Caco-2 (cell line): ENCODE results near the gene GTPBP3. TPM values are rescaled to one million over a fixed set of nuclear protein-coding genes. Genes with fewer than 3 reads are reported as not detected.

Experiments
- BruUV-seq: library from RNA; stranded (reverse); fragments of 400-500 nt; replicated peaks from 2 replicates; lab custom pipeline; 2021; lab: Mats Ljungman, UMichigan
- CTCF ChIA-PET: fragments of 300-600 bp; sonication (Branson Sonifier 250); formaldehyde crosslinking; loops from one replicate; lab custom pipeline; 2022; ENCODE audit warnings: antibody characterized with exemption; lab: Charles Lee
- POLR2A ChIA-PET: fragments of 300-600 bp; sonication (Branson Sonifier 250); formaldehyde crosslinking; loops from one replicate; lab custom pipeline; 2022; ENCODE audit warnings: antibody characterized with exemption; lab: Charles Lee
- DNase-seq, 2 experiments: peaks; one replicate each; pipeline versions ENCODE4 v3.0.0 to v3.0.0-alpha.2; 2020 to 2022
- H3K27me3 ChIP-seq: replicated peaks from 2 replicates; pipeline ENCODE4 v1.6.0; 2011; ENCODE audit warnings: low read length; ENCODE audit not compliant: control insufficient read depth, insufficient read depth
- H3K36me3 ChIP-seq: 2 replicates; pipeline ENCODE4 v1.5.1; 2011; ENCODE audit warnings: low read length; ENCODE audit not compliant: control insufficient read depth, insufficient read depth
- H3K4me1 ChIP-seq: fragments of 250-450 bp; sonication (Bioruptor Pico); 2 replicates; pipeline ENCODE4 v1.5.1; 2020; ENCODE audit warnings: mild to moderate bottlenecking
- H3K4me3 ChIP-seq: 2 replicates; pipeline ENCODE4 v1.5.1; 2011; ENCODE audit warnings: low read depth, mild to moderate bottlenecking, control low read depth, low read length
- H3K9me3 ChIP-seq: fragments of 250-450 bp; sonication (Bioruptor Pico); 2 replicates; pipeline ENCODE4 v1.5.1; 2020; ENCODE audit warnings: mild to moderate bottlenecking, moderate library complexity
- H3K27ac Mint-ChIP-seq: one replicate; pipeline ENCODE4 v1.8.0; 2022; ENCODE audit warnings: mixed read lengths; ENCODE audit not compliant: unreplicated experiment
- H3K27me3 Mint-ChIP-seq: one replicate; pipeline ENCODE4 v1.8.0; 2022; ENCODE audit warnings: mixed read lengths; ENCODE audit not compliant: insufficient read depth, unreplicated experiment
- H3K36me3 Mint-ChIP-seq: one replicate; pipeline ENCODE4 v1.8.0; 2022; ENCODE audit warnings: mild to moderate bottlenecking, mixed read lengths; ENCODE audit not compliant: insufficient read depth, unreplicated experiment
- H3K4me1 Mint-ChIP-seq: one replicate; pipeline ENCODE4 v1.8.0; 2022; ENCODE audit warnings: low read depth, mixed read lengths; ENCODE audit not compliant: unreplicated experiment
- H3K4me3 Mint-ChIP-seq: one replicate; pipeline ENCODE4 v1.8.0; 2022; ENCODE audit warnings: mild to moderate bottlenecking, moderate library complexity, mixed read lengths; ENCODE audit not compliant: unreplicated experiment
- H3K9me3 Mint-ChIP-seq: one replicate; pipeline ENCODE4 v1.8.0; 2022; ENCODE audit warnings: mixed read lengths; ENCODE audit not compliant: unreplicated experiment
- intact Hi-C: fragments of 100-400 bp; cut with micrococcal nuclease; formaldehyde crosslinking; loops from one replicate; pipeline ENCODE4 v1.10.0; 2022; ENCODE audit not compliant: unreplicated experiment
- total RNA-seq: library from RNA; stranded (reverse); gene quantifications from 2 replicates; pipeline ENCODE4 v1.2.3, GENCODE V29; 2022
- TF ChIP-seq, protein P1 (sequence below), 2 experiments: fragments of 200-600 bp in 1 of 2; IDR thresholded peaks; 1 replicate in 1 of 2; 2 replicates in 1 of 2; pipeline versions ENCODE4 v1.5.1 to v1.8.0; 2011 to 2022; ENCODE audit warnings: antibody characterized with exemption in 1 of 2, control low read depth in 1 of 2, inconsistent platforms in 1 of 2, low read depth in 1 of 2, low read length in 1 of 2, mild to moderate bottlenecking in 1 of 2, moderate library complexity in 1 of 2; ENCODE audit not compliant: insufficient read depth in 1 of 2, severe bottlenecking in 1 of 2, unreplicated experiment in 1 of 2

Gene GTPBP3
- total RNA-seq, 1 experiment from 2014 or later, result 50.7 TPM

DNA sequence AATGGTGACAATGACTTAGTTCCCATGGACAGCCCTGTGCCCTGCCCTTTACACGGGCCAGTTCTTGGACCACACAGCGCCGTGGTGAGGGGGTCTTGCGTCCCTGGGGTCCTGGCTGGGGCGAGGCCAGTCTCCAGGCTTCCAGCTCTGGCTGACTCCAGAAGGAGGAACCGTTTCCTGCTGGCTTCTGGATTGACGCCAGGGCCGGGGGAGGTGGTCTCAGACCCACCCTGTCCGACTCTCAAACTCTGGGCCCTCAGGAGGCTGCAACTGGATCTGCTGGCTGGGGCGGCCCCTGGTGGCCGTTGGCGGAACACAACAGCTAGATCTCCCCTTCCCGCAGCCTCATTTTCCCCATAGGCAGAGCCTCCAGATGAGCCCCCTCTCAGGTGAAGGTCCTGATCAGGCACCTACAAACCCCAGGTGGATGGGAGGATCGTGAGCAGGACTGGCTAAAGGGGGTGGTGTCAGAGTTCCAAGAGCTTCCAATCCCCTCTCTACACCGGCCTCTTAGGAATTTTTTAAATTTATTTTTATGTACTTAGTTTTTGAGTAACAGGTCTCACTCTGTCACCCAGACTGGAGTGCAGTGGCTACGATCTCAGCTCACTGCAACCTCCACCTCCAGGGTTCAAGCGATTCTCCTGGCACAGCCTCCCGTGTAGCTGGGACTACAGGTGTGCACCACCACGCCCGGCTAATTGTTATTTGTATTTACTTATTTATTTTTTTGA lies 48.7 kb downstream of the GTPBP3 start:
- intact Hi-C loops, result loop anchor here (1.0 kb wide), 1 partner anchor 40 kb away; no protein-coding TSS in a partner anchor
- Histone ChIP-seq H3K4me1 (no peaks in the 10 kb centered on the region), H3K27me3 (no peaks in the 10 kb centered on the region), H3K36me3 (no peaks in the 10 kb centered on the region), H3K9me3 (peaks cover 14% of the 10 kb centered on the region), H3K4me3 (no peak overlapping the region)
- Mint-ChIP-seq H3K27ac (no peak overlapping the region), H3K9me3 (no peaks in the 10 kb centered on the region), H3K4me3 (no peak overlapping the region), H3K27me3 (peaks cover 3% of the 10 kb centered on the region), H3K4me1 (peaks cover 6% of the 10 kb centered on the region), H3K36me3 (no peaks in the 10 kb centered on the region)
- ChIA-PET CTCF (interaction anchor here (0.5 to 1.1 kb wide), 9 partner anchors 9 to 160 kb away, joined by 3 to 10 read pairs (median 4); partner anchors contain the start of genes MRPL34 and OCEL1), POLR2A (no interaction called here)
- DNase-seq, result peak; percentile 52 to 68
- TF ChIP-seq, protein P1, sequence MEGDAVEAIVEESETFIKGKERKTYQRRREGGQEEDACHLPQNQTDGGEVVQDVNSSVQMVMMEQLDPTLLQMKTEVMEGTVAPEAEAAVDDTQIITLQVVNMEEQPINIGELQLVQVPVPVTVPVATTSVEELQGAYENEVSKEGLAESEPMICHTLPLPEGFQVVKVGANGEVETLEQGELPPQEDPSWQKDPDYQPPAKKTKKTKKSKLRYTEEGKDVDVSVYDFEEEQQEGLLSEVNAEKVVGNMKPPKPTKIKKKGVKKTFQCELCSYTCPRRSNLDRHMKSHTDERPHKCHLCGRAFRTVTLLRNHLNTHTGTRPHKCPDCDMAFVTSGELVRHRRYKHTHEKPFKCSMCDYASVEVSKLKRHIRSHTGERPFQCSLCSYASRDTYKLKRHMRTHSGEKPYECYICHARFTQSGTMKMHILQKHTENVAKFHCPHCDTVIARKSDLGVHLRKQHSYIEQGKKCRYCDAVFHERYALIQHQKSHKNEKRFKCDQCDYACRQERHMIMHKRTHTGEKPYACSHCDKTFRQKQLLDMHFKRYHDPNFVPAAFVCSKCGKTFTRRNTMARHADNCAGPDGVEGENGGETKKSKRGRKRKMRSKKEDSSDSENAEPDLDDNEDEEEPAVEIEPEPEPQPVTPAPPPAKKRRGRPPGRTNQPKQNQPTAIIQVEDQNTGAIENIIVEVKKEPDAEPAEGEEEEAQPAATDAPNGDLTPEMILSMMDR (IDR thresholded peaks at IDR 0.05; ENCODE audit: insufficient read depth in 1 of 2, low read depth in 1 of 2, low read length in 1 of 2, severe bottlenecking in 1 of 2, unreplicated experiment in 1 of 2), result peak; percentile 76 to 85
- no TSS peak for BruUV-seq

DNA sequence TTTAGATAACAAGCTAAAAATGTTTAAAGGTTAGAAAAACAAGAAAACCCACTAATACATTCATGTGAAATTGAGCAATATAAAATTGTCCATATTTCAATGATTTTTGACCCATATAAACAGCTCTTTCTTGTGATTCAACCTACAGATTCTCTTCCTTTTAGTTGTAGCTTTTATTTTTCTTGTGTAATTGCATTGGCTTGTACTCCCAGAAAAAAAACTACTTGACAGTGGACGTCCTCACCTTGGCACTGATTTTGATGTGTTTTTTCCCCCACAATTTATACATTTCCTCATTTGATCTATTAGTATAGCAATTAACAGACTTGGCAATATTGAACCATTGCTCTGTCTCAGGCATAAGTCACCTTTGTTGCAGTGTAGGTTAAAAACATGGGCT lies 51.9 kb downstream of the GTPBP3 start:
- H3K36me3 ChIP-seq, result no peaks in the 10 kb centered on the region
- no peaks in the 10 kb centered on the region for H3K9me3 Mint-ChIP-seq
- peaks cover 6% of the 10 kb centered on the region for H3K36me3 Mint-ChIP-seq
- H3K27me3 ChIP-seq, result no peaks in the 10 kb centered on the region
- intact Hi-C loops, result no loop called here
- no peak overlapping the region for H3K4me3 Mint-ChIP-seq
- no peak overlapping the region for H3K4me3 ChIP-seq
- TF ChIP-seq, protein P1 (IDR thresholded peaks at IDR 0.05; ENCODE audit: insufficient read depth in 1 of 2, low read depth in 1 of 2, low read length in 1 of 2, severe bottlenecking in 1 of 2, unreplicated experiment in 1 of 2), result no peak
- BruUV-seq, result no TSS peak
- ChIA-PET CTCF (interaction anchor here (1.1 kb wide), 1 partner anchor 16 kb away, joined by 3 read pairs; the partner anchor contains the start of gene BST2), POLR2A (interaction anchor here (0.5 kb wide), 1 partner anchor 30 kb away, joined by 3 read pairs; no protein-coding TSS in a partner anchor)
- peaks cover 6% of the 10 kb centered on the region for H3K4me1 Mint-ChIP-seq
- no peak overlapping the region for H3K27ac Mint-ChIP-seq
- peaks cover 14% of the 10 kb centered on the region for H3K9me3 ChIP-seq
- no peak for DNase-seq
- peaks cover 3% of the 10 kb centered on the region for H3K27me3 Mint-ChIP-seq
- H3K4me1 ChIP-seq, result 0 out of 2 replicates have a peak, but pooled peaks cover 5% of the 10 kb centered on the region

DNA sequence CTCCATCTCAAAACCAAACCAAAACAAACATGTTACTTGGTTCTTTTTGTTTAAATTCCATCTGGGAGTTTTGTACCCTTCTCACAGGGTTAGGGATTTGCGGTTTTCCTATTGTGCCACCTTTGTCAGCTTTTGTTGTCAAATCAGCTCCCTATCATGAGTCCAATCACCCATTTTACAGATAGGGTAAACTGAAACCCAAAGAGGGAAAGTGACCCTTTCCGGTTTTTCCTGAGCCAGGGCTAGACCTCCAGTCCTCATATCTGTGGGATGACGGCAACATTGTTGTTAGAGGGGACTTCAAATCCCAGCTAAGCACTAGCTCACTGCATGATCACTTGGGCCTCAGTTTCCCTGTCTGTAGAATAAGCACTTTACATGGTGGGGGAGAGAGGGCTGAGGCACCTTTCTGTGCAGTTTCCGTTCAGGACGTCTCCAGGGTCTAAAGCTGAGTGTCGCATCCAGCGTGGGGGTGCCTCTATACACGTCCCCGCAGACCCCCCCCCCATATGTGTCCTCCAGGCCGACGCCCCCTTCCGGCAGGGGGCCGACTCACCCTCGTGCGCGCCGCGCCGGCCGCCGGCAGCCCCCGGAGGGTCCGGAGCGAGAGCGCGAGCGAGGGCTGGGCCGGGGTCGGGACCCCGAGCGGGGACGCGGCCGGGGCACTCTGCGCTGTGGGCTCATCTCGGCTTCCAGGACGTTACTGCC lies 52.8 kb downstream of the GTPBP3 start:
- Histone ChIP-seq H3K27me3 (no peaks in the 10 kb centered on the region), H3K36me3 (no peaks in the 10 kb centered on the region), H3K9me3 (peaks cover 14% of the 10 kb centered on the region), H3K4me1 (0 out of 2 replicates have a peak, but pooled peaks cover 5% of the 10 kb centered on the region), H3K4me3 (peak overlapping the region; percentile 30)
- no peak for DNase-seq
- TF ChIP-seq, protein P1 (IDR thresholded peaks at IDR 0.05; ENCODE audit: insufficient read depth in 1 of 2, low read depth in 1 of 2, low read length in 1 of 2, severe bottlenecking in 1 of 2, unreplicated experiment in 1 of 2), result no peak
- POLR2A ChIA-PET, result no interaction called here
- peaks cover 6% of the 10 kb centered on the region for H3K36me3 Mint-ChIP-seq
- CTCF ChIA-PET, result interaction anchor here (0.6 to 1.2 kb wide), 3 partner anchors 15 to 23 kb away, joined by 3 to 4 read pairs (median 3); partner anchors contain the start of gene BST2
- H3K4me1 Mint-ChIP-seq, result peaks cover 6% of the 10 kb centered on the region
- peaks cover 3% of the 10 kb centered on the region for H3K27me3 Mint-ChIP-seq
- BruUV-seq, result no TSS peak
- H3K9me3 Mint-ChIP-seq, result no peaks in the 10 kb centered on the region
- peak overlapping the region; percentile 78 for H3K4me3 Mint-ChIP-seq
- H3K27ac Mint-ChIP-seq, result no peak overlapping the region
- intact Hi-C loops, result loop anchor here (2.0 kb wide), 1 partner anchor 97 kb away; no protein-coding TSS in a partner anchor
